ENCODE results near the gene CAMK2D.
A peak's percentile ranks its signal among the peaks of the same experiment; 100 is the strongest.

Gene CAMK2D

DNA sequence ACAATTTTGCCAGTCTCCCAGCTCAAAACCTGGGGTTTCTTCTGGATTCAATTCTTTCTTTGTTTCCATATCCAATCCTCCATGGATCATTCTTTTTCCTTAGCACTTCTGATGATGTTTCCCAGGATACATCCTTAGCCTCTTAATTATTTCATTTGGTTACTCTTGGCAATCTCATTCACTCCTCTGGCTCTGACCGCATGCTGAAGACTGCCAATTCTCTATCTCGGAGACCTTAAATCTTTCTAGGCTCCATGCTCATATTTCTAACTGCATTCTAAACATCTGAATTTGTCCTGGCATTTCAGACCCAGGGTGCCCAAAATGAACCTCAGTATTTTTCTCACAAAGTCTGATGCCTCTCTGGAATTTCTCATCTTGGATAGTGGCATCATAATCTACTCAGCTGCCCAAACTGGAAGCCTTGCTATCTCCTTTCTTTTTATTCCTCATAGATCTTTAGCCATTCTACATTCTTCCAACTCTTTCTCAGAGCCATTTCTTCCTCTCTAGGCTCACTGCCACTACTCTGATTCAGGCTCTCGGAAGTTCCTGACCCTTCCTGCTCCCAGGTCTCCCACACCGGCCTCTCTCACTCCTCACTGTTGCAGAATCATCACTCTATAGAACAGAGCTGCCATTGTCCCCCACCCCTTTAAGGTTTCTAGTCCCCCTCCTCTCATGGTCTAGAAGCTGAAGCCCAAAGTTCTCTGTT lies 290.2 kb downstream of the CAMK2D start:
- TF ChIP-seq, protein P1, sequence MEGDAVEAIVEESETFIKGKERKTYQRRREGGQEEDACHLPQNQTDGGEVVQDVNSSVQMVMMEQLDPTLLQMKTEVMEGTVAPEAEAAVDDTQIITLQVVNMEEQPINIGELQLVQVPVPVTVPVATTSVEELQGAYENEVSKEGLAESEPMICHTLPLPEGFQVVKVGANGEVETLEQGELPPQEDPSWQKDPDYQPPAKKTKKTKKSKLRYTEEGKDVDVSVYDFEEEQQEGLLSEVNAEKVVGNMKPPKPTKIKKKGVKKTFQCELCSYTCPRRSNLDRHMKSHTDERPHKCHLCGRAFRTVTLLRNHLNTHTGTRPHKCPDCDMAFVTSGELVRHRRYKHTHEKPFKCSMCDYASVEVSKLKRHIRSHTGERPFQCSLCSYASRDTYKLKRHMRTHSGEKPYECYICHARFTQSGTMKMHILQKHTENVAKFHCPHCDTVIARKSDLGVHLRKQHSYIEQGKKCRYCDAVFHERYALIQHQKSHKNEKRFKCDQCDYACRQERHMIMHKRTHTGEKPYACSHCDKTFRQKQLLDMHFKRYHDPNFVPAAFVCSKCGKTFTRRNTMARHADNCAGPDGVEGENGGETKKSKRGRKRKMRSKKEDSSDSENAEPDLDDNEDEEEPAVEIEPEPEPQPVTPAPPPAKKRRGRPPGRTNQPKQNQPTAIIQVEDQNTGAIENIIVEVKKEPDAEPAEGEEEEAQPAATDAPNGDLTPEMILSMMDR (IDR thresholded peaks at IDR 0.05; ENCODE audit: low read depth, low read length, missing control alignments) = no peak
- in situ Hi-C loops (cut with HindIII; ENCODE audit: low sequenced_read_pairs) = no loop called here
- no peak overlapping the region for H3K4me3 ChIP-seq (ENCODE audit: low read depth, low read length)
- DNase-seq (ENCODE audit: low read depth) = peak; percentile 60

DNA sequence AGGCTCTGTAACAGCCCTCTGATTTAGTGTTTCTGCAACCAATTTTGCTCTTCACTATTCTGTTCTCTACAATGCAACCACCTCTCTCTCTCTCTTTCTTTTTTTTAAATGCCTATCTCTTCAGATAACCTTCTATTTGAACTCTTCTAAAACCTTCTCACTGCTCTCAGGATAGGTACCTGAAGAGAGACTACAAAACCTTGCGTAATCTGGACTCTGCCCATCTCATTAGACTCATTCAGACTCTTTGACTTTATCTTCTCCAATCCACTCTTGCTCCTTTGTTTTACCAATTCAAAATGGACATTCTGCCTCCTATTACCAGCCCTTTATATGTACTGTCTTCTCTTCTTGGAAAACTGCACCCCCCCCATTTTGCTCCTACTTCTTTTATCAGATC lies 291.6 kb downstream of the CAMK2D start:
- TF ChIP-seq, protein P1 (IDR thresholded peaks at IDR 0.05; ENCODE audit: low read depth, low read length, missing control alignments) = no peak
- in situ Hi-C loops (cut with HindIII; ENCODE audit: low sequenced_read_pairs) = no loop called here
- no peak overlapping the region for H3K4me3 ChIP-seq (ENCODE audit: low read depth, low read length)
- DNase-seq (ENCODE audit: low read depth) = no peak

DNA sequence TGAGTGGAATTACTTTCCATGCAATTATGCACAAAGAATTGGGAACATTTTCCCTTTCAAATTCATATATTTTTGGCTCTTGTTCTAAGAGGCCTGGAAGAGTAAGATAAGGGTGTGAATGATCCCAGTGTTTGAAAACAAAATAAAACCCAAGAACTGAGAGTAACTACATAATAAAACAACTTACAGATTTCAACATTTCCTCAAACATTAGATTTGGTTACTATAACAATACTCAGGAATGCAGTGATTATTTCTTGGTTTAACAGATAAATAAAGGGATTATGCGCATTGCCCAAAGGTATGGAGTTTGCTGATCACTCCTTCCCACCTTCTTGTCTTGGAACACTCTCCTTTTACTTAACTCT lies 292.5 kb downstream of the CAMK2D start:
- DNase-seq (ENCODE audit: low read depth) = no peak
- TF ChIP-seq, protein P1 (IDR thresholded peaks at IDR 0.05; ENCODE audit: low read depth, low read length, missing control alignments) = no peak
- no peak overlapping the region for H3K4me3 ChIP-seq (ENCODE audit: low read depth, low read length)
- in situ Hi-C loops (cut with HindIII; ENCODE audit: low sequenced_read_pairs) = no loop called here

DNA sequence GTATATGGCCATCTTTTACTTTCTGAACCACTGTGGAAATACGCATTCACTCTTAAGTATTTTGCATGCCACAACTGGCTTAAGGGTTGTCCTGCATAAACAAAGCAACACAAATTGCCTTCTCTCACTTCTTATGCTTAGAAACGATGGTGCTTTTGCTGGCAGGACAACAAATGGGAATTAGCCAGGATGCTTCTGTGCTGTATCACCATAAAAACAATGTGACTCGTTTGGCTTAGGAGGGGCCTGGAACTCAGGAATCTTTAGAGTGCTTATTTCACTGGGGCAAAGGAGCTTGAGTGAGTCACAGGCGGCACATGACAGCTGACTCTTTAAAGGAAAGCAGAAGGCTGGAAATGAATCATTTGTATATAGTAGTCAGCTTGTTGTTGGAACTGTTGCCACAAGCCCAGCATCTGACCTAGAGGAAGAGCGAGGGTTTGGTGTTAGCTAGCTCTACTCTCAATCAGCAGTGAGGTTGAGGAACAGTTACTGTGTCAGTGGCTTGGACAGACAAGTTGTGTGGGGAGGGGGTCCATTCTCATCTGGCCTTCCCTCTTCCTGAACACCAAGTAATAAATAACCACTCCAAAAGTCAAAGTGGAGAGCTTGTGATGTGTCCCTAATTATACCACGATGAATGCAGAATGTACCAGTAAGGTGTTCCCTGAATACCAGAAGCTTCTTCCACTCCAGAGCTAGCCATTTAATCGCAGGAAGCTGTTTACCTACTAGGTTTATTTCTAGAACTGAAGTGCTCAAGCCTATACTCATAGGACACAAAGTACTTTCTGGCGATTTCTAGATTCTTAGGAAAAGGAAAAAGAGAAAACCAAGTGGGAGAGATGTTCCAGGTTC lies 293.1 kb downstream of the CAMK2D start:
- peak; percentile 99 for DNase-seq (ENCODE audit: low read depth)
- in situ Hi-C loops (cut with HindIII; ENCODE audit: low sequenced_read_pairs) = no loop called here
- no peak overlapping the region for H3K4me3 ChIP-seq (ENCODE audit: low read depth, low read length)
- TF ChIP-seq, protein P1 (IDR thresholded peaks at IDR 0.05; ENCODE audit: low read depth, low read length, missing control alignments) = no peak

DNA sequence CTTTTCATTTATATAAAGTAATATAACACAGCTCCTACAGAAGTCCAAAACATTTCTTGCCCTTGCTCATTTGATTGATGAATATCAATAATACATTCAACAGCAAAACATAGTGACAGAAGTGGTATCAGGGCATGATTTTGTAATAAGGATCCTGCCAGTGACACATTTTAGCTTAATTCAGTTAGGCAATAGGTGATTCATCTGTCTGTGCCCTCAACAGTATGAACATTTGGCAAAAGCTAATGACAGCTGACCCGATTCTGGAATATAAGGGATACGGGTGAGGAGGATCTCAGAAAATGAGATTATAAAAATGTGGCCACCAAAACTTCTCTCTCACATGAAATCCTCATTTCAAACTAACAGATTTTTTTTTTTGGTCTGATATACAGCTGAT lies 294.0 kb downstream of the CAMK2D start:
- TF ChIP-seq, protein P1 (IDR thresholded peaks at IDR 0.05; ENCODE audit: low read depth, low read length, missing control alignments) = no peak
- H3K4me3 ChIP-seq (ENCODE audit: low read depth, low read length) = no peak overlapping the region
- DNase-seq (ENCODE audit: low read depth) = no peak
- in situ Hi-C loops (cut with HindIII; ENCODE audit: low sequenced_read_pairs) = no loop called here

DNA sequence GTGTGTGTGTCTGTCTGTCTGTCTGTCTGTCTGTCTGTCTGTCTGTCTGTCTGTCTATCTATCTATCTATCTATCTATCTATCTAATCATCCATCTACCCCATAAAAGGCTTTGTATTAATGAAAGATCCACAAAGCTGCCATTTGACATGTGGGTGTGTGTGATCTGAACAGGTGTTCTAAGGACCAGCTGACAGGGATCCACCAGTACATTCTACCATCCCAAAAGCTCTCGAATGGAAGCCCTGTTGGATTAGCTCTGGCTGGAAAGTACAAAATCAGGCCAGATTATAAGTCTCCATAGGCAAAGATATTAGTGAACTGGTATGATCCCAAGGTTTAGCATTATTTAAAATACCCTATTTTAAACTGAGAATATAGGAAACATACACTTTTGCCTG lies 299.3 kb downstream of the CAMK2D start:
- in situ Hi-C loops (cut with HindIII; ENCODE audit: low sequenced_read_pairs) = no loop called here
- no peak overlapping the region for H3K4me3 ChIP-seq (ENCODE audit: low read depth, low read length)
- TF ChIP-seq, protein P1 (IDR thresholded peaks at IDR 0.05; ENCODE audit: low read depth, low read length, missing control alignments) = no peak
- no peak for DNase-seq (ENCODE audit: low read depth)
